Stimulated activated naive CD8-positive, alpha-beta T cell treated with anti-CD3 and anti-CD28 coated beads, Interleukin-15, amount 100 ng/mL, for 72 hours (primary cell): ENCODE measurements around the gene MDC1.
A peak's percentile ranks its signal among the peaks of the same experiment; 100 is the strongest.
"Not testable (repeated sequence)": the region's sequence is repeated elsewhere in the genome, so short reads cannot be mapped to it uniquely, and the experiment has no call there.

ENCODE experiments used
- ATAC-seq: fragments of 150-1000 bp; cut with Tn5 transposase; 2 replicates; pipeline ENCODE4 v1.10.0; 2021; ENCODE audit warnings: mild to moderate bottlenecking, moderate library complexity
- DNase-seq, 2 donors: peaks; one replicate each; pipeline ENCODE4 v3.0.0; 2021 to 2022
- H3K27ac Mint-ChIP-seq, 2 donors: one replicate each; pipeline ENCODE4 v1.8.0; 2022; ENCODE audit warnings: mild to moderate bottlenecking in 2 of 2, mixed read lengths in 2 of 2, moderate library complexity in 2 of 2
- H3K27me3 Mint-ChIP-seq: one replicate; pipeline ENCODE4 v1.8.0; 2022; ENCODE audit warnings: mixed read lengths
- H3K4me1 Mint-ChIP-seq: one replicate; pipeline ENCODE4 v1.8.0; 2022; ENCODE audit warnings: mild to moderate bottlenecking, mixed read lengths
- H3K4me3 Mint-ChIP-seq, 2 donors: one replicate each; pipeline ENCODE4 v1.8.0; 2022; ENCODE audit warnings: mild to moderate bottlenecking in 2 of 2, mixed read lengths in 2 of 2, moderate library complexity in 1 of 2
- H3K9me3 Mint-ChIP-seq, 2 donors: one replicate each; pipeline ENCODE4 v1.8.0; 2022; ENCODE audit warnings: mixed read lengths in 2 of 2

MDC1 gene

DNA sequence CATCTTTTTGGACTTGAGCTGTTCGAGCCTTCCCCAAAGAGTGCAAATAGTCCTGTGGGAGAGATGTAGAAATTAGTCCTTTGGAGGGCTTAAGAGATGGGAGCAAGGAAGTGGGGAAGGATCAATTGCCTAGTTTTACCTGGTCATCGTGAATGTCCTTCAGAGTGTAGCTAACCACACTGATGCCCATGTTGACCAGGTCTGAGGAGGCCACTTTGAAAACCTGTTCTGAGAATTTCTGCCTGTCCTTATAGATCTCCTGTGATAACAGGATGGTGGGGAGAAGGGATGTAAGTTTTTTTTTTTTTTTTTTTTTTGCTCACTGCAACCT, 23.4 kb upstream of the MDC1 start:
- peaks cover 0 to 10% of the 10 kb centered on the region in 2 donors for H3K9me3 Mint-ChIP-seq
- ATAC-seq (no peak), DNase-seq (no peak)
- peak overlapping the region in 1 of 2 donors; percentile 8 for H3K27ac Mint-ChIP-seq
- H3K4me3 Mint-ChIP-seq, result peak overlapping the region; percentile 91 to 97
- peaks cover 77% of the 10 kb centered on the region for H3K4me1 Mint-ChIP-seq
- H3K27me3 Mint-ChIP-seq, result no peaks in the 10 kb centered on the region

DNA sequence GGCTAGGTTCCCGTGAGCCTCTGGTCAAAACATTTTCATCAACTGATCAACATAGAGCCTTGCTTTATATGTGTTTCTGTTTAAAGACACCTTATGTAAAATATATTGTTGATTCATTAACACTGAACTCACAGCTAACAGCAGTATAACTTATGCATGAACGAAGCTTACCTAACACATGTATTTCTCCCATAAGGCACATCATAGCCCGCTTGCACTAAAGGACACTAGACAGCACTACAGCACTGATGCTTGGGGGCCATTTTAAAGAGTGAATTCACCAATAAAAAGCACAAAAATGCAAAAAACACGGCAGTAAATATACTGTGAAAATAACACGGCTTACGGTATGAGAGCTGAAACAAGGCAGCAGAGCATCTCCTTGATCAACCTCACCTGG, 21.5 kb upstream of the MDC1 start:
- DNase-seq (no peak), ATAC-seq (no peak)
- Mint-ChIP-seq H3K27ac (no peak overlapping the region), H3K4me1 (peaks cover 77% of the 10 kb centered on the region), H3K27me3 (no peaks in the 10 kb centered on the region), H3K4me3 (peak overlapping the region in 1 of 2 donors; percentile 41), H3K9me3 (peaks cover 0 to 10% of the 10 kb centered on the region in 2 donors)

DNA sequence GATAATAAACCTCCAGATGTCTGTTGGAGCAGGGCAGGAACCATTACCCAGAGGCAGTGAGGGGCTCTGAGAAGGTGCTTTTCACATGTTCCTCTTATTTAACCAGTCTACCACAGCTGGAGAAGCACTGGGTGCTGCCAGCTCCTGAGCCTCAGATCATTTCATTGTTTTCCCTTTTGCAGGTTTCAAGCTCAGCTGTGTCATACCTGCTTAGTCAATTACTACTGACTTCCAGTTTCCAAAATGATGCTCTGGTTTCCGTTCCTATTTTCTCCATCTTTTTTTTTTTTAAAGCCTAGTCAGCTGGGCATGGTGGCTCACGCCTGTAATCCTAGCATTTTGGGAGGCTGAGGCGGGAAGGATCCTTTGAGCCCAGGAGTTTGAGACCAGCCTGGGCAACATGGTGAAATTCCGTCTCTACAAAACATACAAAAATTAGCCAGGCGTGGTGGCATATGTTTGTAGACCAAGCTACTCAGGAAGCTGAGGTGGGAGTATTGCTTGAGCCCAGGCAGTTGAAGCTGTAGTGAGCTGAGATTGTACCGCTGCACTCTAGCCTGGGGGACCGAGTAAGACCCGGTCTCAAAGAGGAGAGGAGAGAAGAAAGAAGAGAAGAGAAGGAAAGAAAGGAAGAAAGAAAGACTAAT, 18.7 kb upstream of the MDC1 start:
- ATAC-seq (peak; percentile 18), DNase-seq (no peak)
- H3K27me3 Mint-ChIP-seq, result no peaks in the 10 kb centered on the region
- H3K4me3 Mint-ChIP-seq, result peak overlapping the region; percentile 76 to 89
- peak overlapping the region; percentile 77 to 83 for H3K27ac Mint-ChIP-seq
- H3K9me3 Mint-ChIP-seq, result peaks cover 0 to 10% of the 10 kb centered on the region in 2 donors
- H3K4me1 Mint-ChIP-seq, result peaks cover 86% of the 10 kb centered on the region

DNA sequence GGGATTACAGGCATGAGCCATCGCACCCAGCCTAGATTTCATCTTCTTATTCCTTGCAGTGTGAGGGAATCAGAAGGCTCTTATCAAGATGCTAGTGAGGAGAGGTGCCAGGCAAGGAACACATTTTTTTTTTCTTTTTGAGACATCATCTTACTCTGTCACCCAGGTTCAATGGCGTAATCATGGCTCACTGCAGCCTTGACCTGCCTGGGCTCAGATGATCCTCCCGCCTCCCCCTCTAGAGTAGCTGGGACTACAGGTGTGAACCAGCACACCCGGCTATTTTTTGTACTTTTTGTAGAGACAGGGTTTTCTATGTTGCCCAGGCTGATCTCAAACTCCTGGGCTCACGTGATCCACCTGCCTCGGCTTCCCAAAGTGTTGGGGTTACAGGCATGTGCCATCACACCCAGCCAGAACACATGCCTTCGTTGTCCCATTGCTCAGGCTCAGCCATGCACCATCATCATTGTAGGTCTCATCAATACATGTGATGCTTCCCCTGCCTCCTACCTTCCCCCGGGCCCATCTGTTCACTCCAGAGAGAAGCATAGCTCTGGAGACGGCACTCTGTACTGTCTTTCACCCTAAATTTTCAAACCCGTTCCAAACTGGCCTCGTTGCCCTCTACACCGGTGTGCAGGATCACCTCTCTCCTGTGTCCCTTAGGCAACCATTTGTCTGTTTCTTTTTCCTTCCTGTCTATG, 15.3 kb upstream of the MDC1 start:
- H3K27me3 Mint-ChIP-seq, result no peaks in the 10 kb centered on the region
- no peak overlapping the region for H3K27ac Mint-ChIP-seq
- no peak for ATAC-seq
- peaks cover 0 to 5% of the 10 kb centered on the region in 2 donors for H3K9me3 Mint-ChIP-seq
- H3K4me3 Mint-ChIP-seq, result no peak overlapping the region
- H3K4me1 Mint-ChIP-seq, result peaks cover 74% of the 10 kb centered on the region
- no peak for DNase-seq

DNA sequence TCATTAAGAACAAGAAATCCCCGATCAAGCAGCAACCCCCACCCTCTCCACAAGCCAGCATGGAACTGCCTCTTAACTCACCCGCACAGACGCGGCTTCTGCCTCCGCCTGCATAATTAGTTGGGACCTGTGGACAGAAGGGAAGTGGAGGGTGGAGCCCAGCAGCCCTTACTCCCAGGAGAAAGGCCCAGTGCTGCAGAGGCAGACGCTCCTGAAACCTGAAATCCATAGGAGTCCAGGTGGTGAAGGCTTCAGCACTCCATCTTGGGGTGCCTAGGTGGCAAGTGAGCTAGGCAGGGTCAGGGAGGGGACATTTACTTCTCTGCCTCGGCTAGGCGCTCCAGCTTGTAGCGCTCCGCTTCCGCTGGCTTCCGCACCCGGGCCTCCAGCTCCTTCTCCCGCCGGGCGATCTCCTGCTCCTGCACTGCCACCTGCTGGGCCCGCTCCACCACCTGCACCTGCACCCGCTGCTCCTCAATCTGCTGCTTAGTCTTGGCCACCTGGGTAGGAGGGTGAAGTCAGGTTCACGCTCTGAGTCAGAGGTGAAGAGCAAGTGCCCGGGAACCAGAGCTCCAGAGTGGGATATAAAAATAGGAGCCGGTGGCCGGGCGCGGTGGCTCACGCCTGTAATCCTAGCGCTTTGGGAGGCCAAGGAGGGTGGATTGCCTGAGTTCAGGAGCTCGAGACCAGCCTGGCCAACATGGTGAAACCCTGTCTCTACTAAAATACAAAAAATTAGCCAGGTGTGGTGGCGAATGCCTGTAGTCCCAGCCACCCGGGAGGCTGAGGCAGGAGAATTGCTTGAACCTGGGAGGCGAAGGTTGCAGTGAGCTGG, 13.7 kb upstream of the MDC1 start:
- DNase-seq (peak; percentile 83 to 87), ATAC-seq (peak; percentile 88)
- Mint-ChIP-seq H3K27me3 (no peaks in the 10 kb centered on the region), H3K9me3 (no peaks in the 10 kb centered on the region), H3K4me1 (peaks cover 60% of the 10 kb centered on the region), H3K4me3 (peak overlapping the region; percentile 39 to 71), H3K27ac (peak overlapping the region; percentile 46 to 87)

DNA sequence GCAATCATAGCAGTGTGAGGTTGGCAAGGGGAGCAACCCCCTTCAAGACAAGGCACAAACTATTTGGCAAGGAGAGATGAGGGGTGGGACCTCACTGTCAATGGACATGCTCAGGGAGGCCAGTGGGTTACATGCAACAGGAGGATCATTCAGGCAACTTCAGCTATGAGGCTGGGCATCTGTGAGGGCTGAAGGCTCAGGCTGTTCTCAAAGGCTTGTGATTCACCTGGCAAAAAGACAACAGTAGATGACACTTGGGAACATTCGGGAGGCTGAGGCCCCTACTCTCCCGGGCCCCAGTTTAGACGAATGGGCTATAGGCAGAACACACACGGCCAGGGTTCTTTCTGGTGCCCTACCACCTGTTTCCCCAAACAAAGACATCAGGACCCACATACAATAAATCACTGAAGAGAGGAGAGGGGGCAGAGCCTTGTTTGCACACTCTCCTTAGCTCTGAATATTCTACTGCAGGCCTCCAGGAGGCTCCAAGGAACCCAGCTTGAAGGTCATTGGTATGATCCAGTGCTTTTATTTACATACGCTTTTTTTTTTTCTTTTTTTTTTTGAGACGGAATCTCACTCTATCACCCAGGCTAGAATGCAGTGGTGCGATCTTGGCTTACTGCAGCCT, 11.0 kb upstream of the MDC1 start:
- Mint-ChIP-seq H3K4me3 (no peak overlapping the region), H3K9me3 (no peaks in the 10 kb centered on the region), H3K27ac (peak overlapping the region in 1 of 2 donors; percentile 59), H3K4me1 (peaks cover 72% of the 10 kb centered on the region), H3K27me3 (no peaks in the 10 kb centered on the region)
- ATAC-seq, result no peak
- DNase-seq, result no peak

DNA sequence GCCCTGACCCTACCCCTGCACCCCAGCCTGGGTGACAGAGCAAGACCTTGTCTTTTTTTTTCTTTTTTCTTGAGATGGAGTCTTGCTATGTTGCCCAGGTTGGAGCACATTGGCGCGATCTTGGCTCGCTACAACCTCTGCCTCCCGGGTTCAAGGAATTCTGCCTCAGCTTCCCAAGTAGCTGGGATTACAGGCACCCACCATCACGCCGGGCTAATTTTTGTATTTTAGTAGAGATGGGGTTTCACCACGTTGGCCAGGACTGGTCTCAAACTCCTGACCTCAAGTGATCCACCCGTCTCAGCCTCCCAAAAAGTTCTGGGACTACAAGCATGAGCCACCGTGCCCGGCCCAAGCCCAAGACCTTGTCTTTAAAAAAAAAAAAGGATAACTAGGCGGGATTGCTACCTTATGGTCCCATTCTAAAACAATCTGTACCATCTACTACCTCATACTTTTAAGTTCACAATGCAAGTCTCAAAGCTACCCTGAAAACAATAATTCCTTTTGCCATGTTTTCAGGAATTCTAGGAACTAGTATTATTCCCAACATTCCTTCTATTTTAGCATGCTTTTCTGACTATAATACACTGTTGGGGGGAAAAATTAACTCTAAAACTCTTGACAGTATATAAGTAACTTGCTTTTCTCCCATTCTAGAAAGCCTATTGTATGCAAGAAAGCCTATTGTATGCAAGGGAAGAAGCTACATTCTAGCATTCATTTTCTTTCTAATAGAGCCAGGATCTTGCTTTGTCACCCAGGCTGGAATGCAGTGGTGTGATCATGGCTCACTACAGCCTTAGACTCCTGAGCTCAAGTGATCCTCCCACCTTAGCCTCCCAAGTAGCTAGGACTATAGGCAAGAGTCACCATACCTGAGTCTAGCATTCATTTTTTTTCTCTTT, 9.7 kb upstream of the MDC1 start:
- DNase-seq, result no peak
- Mint-ChIP-seq H3K9me3 (no peaks in the 10 kb centered on the region), H3K27ac (peak overlapping the region in 1 of 2 donors; percentile 78), H3K27me3 (no peaks in the 10 kb centered on the region), H3K4me3 (no peak overlapping the region), H3K4me1 (peaks cover 71% of the 10 kb centered on the region)
- no peak for ATAC-seq

DNA sequence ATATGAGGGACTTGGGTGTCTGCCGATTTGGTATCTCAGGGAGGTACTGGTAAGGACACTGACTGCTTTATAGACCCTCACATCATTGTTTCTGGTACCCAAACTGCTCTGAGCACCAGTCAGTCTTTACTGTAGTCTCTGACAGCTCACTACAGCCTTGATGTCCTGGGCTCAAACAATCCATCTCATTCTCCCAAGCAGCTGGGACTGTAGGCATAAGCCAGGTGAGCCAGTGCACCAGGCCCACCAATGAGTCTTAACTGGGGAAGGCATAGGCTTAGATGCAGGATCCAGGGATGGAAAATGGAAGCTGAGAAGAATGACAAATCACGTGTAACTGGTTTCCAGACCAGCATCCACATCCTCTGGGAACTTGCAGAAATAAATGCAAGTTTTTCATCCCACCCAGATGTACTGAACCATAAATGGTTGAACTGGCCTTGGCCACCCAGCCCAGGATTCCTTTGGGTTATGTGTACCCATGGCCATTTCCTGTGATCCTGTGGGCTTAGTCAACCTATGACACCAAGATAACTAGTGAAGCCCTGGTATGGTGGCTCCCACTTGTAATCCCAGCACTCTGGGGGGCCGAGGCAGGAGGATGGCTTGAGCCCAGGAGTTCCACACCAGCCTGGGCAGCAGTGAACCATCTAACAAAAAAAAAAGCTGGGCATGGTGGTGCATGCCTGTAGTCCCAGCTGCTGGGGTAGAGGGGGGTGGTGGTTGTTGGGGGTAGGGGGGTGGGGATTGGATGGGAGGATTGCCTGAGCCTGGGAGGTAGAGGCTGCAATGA, 8.8 kb upstream of the MDC1 start:
- Mint-ChIP-seq H3K27ac (no peak overlapping the region), H3K4me3 (no peak overlapping the region), H3K9me3 (no peaks in the 10 kb centered on the region), H3K4me1 (peaks cover 62% of the 10 kb centered on the region), H3K27me3 (no peaks in the 10 kb centered on the region)
- ATAC-seq (peak; percentile 30), DNase-seq (no peak)

DNA sequence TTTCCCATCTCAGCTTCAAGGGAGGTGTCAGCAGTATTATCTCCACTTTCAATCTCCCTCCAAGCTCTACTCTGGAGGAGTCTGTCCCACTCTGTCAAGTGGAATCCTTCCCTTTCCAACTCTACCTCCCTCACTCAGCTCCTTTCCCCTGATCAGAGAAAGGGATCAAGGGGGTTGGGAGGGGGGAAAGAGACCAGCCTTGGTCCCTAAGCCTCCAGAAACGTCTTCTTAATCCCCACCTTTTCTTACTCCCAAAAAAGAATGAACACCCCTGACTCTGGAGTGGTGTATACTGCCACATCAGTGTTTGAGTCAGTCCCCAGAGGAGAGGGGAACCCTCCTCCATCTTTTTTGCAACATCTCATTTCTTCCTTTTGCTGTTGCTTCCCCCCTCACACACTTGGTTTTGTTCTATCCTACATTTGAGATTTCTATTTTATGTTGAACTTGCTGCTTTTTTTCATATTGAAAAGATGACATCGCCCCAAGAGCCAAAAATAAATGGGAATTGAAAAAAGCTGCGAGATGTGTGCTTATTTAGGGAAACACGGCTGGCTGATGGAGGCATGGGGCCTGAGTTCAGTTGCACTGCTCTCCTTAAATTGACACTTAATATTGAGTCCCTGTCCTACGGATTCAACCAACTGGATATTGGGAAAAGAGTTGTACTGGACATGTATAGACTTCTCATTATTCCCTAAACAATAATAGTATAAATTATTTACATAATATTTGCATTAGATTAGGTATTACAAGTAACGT, 8.0 kb upstream of the MDC1 start:
- Mint-ChIP-seq H3K27me3 (no peaks in the 10 kb centered on the region), H3K4me3 (peak overlapping the region; percentile 44 to 49), H3K9me3 (no peaks in the 10 kb centered on the region), H3K4me1 (peaks cover 54% of the 10 kb centered on the region), H3K27ac (peak overlapping the region in 1 of 2 donors; percentile 20)
- ATAC-seq, result no peak
- DNase-seq, result no peak

DNA sequence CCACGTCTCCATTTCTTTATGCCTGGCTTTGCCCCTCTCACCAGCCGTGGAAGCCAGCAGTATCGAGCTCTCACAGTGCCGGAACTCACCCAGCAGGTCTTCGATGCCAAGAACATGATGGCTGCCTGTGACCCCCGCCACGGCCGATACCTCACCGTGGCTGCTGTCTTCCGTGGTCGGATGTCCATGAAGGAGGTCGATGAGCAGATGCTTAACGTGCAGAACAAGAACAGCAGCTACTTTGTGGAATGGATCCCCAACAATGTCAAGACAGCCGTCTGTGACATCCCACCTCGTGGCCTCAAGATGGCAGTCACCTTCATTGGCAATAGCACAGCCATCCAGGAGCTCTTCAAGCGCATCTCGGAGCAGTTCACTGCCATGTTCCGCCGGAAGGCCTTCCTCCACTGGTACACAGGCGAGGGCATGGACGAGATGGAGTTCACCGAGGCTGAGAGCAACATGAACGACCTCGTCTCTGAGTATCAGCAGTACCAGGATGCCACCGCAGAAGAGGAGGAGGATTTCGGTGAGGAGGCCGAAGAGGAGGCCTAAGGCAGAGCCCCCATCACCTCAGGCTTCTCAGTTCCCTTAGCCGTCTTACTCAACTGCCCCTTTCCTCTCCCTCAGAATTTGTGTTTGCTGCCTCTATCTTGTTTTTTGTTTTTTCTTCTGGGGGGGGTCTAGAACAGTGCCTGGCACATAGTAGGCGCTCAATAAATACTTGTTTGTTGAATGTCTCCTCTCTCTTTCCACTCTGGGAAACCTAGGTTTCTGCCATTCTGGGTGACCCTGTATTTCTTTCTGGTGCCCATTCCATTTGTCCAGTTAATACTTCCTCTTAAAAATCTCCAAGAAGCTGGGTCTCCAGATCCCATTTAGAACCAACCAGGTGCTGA, 7.0 kb upstream of the MDC1 start:
- ATAC-seq, DNase-seq, H3K9me3 Mint-ChIP-seq, H3K27me3 Mint-ChIP-seq: not testable (repeated sequence)
- H3K4me1 Mint-ChIP-seq, result peaks cover 60% of the 10 kb centered on the region
- peak overlapping the region; percentile 88 for H3K4me3 Mint-ChIP-seq
- peak overlapping the region in 1 of 2 donors; percentile 89 for H3K27ac Mint-ChIP-seq

DNA sequence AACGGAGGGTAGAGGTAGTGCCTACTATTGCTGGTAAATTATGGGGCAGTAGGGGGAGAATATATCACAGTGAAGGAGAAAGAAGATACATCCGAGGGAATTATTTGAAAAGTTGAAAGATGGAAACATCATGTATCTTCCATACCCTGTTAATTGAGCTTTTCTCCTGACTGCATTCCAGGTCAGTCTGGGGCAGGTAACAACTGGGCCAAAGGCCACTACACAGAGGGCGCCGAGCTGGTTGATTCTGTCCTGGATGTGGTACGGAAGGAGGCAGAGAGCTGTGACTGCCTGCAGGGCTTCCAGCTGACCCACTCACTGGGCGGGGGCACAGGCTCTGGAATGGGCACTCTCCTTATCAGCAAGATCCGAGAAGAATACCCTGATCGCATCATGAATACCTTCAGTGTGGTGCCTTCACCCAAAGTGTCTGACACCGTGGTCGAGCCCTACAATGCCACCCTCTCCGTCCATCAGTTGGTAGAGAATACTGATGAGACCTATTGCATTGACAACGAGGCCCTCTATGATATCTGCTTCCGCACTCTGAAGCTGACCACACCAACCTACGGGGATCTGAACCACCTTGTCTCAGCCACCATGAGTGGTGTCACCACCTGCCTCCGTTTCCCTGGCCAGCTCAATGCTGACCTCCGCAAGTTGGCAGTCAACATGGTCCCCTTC, 6.2 kb upstream of the MDC1 start:
- Mint-ChIP-seq H3K4me3 (peak overlapping the region; percentile 88), H3K27ac (peak overlapping the region in 1 of 2 donors; percentile 99), H3K4me1 (peaks cover 68% of the 10 kb centered on the region)
- not testable (repeated sequence) for DNase-seq, H3K27me3 Mint-ChIP-seq, ATAC-seq, H3K9me3 Mint-ChIP-seq
